H9 (cell line): Measurements from ENCODE around the gene CCL25. TPM values are rescaled to one million over a fixed set of nuclear protein-coding genes. Genes with fewer than 3 reads are reported as not detected.
A peak's percentile ranks its signal among the peaks of the same experiment; 100 is the strongest.
"Not testable (repeated sequence)": the region's sequence is repeated elsewhere in the genome, so short reads cannot be mapped to it uniquely, and the experiment has no call there.

ENCODE experiments used
- DNase-seq: peaks from one replicate; pipeline ENCODE4 v3.0.0-alpha.2; 2017
- H2AFZ ChIP-seq: one replicate; pipeline ENCODE4 v1.6.1; 2013; ENCODE audit warnings: mild to moderate bottlenecking, low read length, control low read depth, moderate library complexity
- H2AK5ac ChIP-seq: 2 replicates; pipeline ENCODE4 v1.6.1; 2013; ENCODE audit warnings: low read length, control low read depth, mixed read lengths; ENCODE audit not compliant: insufficient read length
- H2BK120ac ChIP-seq: one replicate; pipeline ENCODE4 v1.6.1; 2013; ENCODE audit warnings: low read depth, mild to moderate bottlenecking, low read length, control low read depth, inconsistent platforms; ENCODE audit not compliant: poor library complexity, severe bottlenecking
- H2BK12ac ChIP-seq: 2 replicates; pipeline ENCODE4 v1.6.1; 2013; ENCODE audit warnings: low read length, control low read depth, mixed read lengths, low read depth; ENCODE audit not compliant: insufficient read length
- H2BK15ac ChIP-seq: 2 replicates; pipeline ENCODE4 v1.6.1; 2013; ENCODE audit warnings: low read depth, low read length, control low read depth
- H2BK20ac ChIP-seq: one replicate; pipeline ENCODE4 v1.6.1; 2013; ENCODE audit warnings: low read depth, mild to moderate bottlenecking, low read length, control low read depth, inconsistent platforms; ENCODE audit not compliant: poor library complexity, severe bottlenecking
- H2BK5ac ChIP-seq: 2 replicates; pipeline ENCODE4 v1.6.1; 2013; ENCODE audit warnings: low read length, control low read depth, mixed read lengths; ENCODE audit not compliant: insufficient read length
- H3K14ac ChIP-seq: 2 replicates; pipeline ENCODE4 v1.6.1; 2013; ENCODE audit warnings: low read length, control low read depth; ENCODE audit not compliant: insufficient read depth
- H3K18ac ChIP-seq: 2 replicates; pipeline ENCODE4 v1.6.1; 2013; ENCODE audit warnings: low read depth, mild to moderate bottlenecking, mixed read lengths, low read length, control low read depth; ENCODE audit not compliant: insufficient read length
- H3K23ac ChIP-seq: 2 replicates; pipeline ENCODE4 v1.6.1; 2013; ENCODE audit warnings: low read length, control low read depth, mixed read lengths, low read depth; ENCODE audit not compliant: insufficient read length
- H3K23me2 ChIP-seq: 2 replicates; pipeline ENCODE4 v1.6.1; 2013; ENCODE audit warnings: low read depth, mild to moderate bottlenecking, mixed read lengths, low read length, control low read depth; ENCODE audit not compliant: insufficient read length, poor library complexity, severe bottlenecking
- H3K27ac ChIP-seq: 2 replicates; pipeline ENCODE4 v1.5.1; 2013; ENCODE audit warnings: low read length, control low read depth, mixed read lengths, low read depth; ENCODE audit not compliant: insufficient read length
- H3K27me3 ChIP-seq: 2 replicates; pipeline ENCODE4 v1.6.1; 2013; ENCODE audit warnings: low read length, control low read depth, inconsistent platforms; ENCODE audit not compliant: insufficient read depth
- H3K4ac ChIP-seq: 2 replicates; pipeline ENCODE4 v1.6.1; 2013; ENCODE audit warnings: low read depth, mild to moderate bottlenecking, control low read depth, inconsistent platforms, low read length, moderate library complexity
- H3K4me1 ChIP-seq: 2 replicates; pipeline ENCODE4 v1.6.1; 2013; ENCODE audit warnings: low read length, control low read depth, inconsistent platforms; ENCODE audit not compliant: insufficient read depth
- H3K4me2 ChIP-seq: 2 replicates; pipeline ENCODE4 v1.6.1; 2013; ENCODE audit warnings: low read length, control low read depth, mixed read lengths; ENCODE audit not compliant: insufficient read length, insufficient read depth
- H3K56ac ChIP-seq: 2 replicates; pipeline ENCODE4 v1.6.1; 2013; ENCODE audit warnings: low read depth, mild to moderate bottlenecking, mixed read lengths, low read length, control low read depth; ENCODE audit not compliant: insufficient read length
- H3K79me1 ChIP-seq: 2 replicates; pipeline ENCODE4 v1.6.1; 2013; ENCODE audit warnings: low read depth, mild to moderate bottlenecking, moderate library complexity, low read length, control low read depth, inconsistent platforms; ENCODE audit not compliant: insufficient read depth, poor library complexity, severe bottlenecking
- H3K79me2 ChIP-seq: 2 replicates; pipeline ENCODE4 v1.6.1; 2013; ENCODE audit warnings: low read length, control low read depth, inconsistent platforms; ENCODE audit not compliant: insufficient read depth
- H3K9ac ChIP-seq: 2 replicates; pipeline ENCODE4 v1.6.1; 2013; ENCODE audit warnings: low read length, control low read depth, mixed read lengths; ENCODE audit not compliant: insufficient read length; ENCODE audit errors: extremely low read depth
- H3K9me3 ChIP-seq: one replicate; pipeline ENCODE4 v1.6.1; 2013; ENCODE audit warnings: low read depth, low read length, inconsistent platforms; ENCODE audit not compliant: control insufficient read depth
- H3T11ph ChIP-seq: one replicate; pipeline ENCODE4 v1.6.1; 2013; ENCODE audit warnings: mild to moderate bottlenecking, low read length, control low read depth, inconsistent platforms
- H4K20me1 ChIP-seq: one replicate; pipeline ENCODE4 v1.6.1; 2013; ENCODE audit not compliant: control insufficient read depth, insufficient read length, insufficient read depth
- H4K5ac ChIP-seq: 2 replicates; pipeline ENCODE4 v1.6.1; 2013; ENCODE audit warnings: low read depth, mild to moderate bottlenecking, mixed read lengths, low read length, control low read depth; ENCODE audit not compliant: insufficient read length
- H4K8ac ChIP-seq: replicated peaks from 2 replicates; pipeline ENCODE4 v1.6.1; 2013; ENCODE audit warnings: low read length, control low read depth, mixed read lengths, low read depth; ENCODE audit not compliant: insufficient read length
- H4K91ac ChIP-seq: 2 replicates; pipeline ENCODE4 v1.6.1; 2013; ENCODE audit warnings: low read depth, mild to moderate bottlenecking, moderate library complexity, mixed read lengths, low read length, control low read depth; ENCODE audit not compliant: insufficient read length
- H3K27ac Mint-ChIP-seq, 3 experiments: 2 replicates in 2 of 3; 3 replicates in 1 of 3; pipeline ENCODE4 v1.8.0; 2020 to 2021; ENCODE audit warnings: mixed read lengths in 3 of 3, mild to moderate bottlenecking in 1 of 3, moderate library complexity in 1 of 3
- H3K27me3 Mint-ChIP-seq: 2 replicates; pipeline ENCODE4 v1.8.0; 2021; ENCODE audit warnings: low read depth, mild to moderate bottlenecking, moderate library complexity, mixed read lengths
- H3K36me3 Mint-ChIP-seq, 3 experiments: 2 replicates in 2 of 3; 3 replicates in 1 of 3; pipeline ENCODE4 v1.8.0; 2020 to 2021; ENCODE audit warnings: low read depth in 3 of 3, mixed read lengths in 3 of 3; ENCODE audit not compliant: insufficient read depth in 1 of 3
- H3K4me1 Mint-ChIP-seq, 2 experiments: 2 replicates each; pipeline ENCODE4 v1.8.0; 2020; ENCODE audit warnings: mixed read lengths in 2 of 2
- H3K4me3 Mint-ChIP-seq, 2 experiments: 2 replicates in 1 of 2; 3 replicates in 1 of 2; pipeline ENCODE4 v1.8.0; 2020 to 2021; ENCODE audit warnings: mild to moderate bottlenecking in 2 of 2, mixed read lengths in 2 of 2, moderate library complexity in 1 of 2
- H3K9me3 Mint-ChIP-seq, 2 experiments: 2 replicates in 1 of 2; 3 replicates in 1 of 2; pipeline ENCODE4 v1.8.0; 2020; ENCODE audit warnings: mild to moderate bottlenecking in 2 of 2, mixed read lengths in 2 of 2, moderate library complexity in 1 of 2
- WGBS: extraction: QIAGEN DNeasy Blood & Tissue Kit; methylation state at CpG from one replicate; pipeline ENCODE4 v1.1.7; 2013; ENCODE audit warnings: missing lambda C conversion rate, low lambda C conversion rate, mixed read lengths; ENCODE audit not compliant: insufficient read length; ENCODE audit errors: extremely low coverage; 5-methylcytosine and 5-hydroxymethylcytosine counted together
- total RNA-seq: library from RNA; stranded (reverse); gene quantifications from 2 replicates; pipeline ENCODE4 v1.2.1, GENCODE V29; 2021
- TF ChIP-seq, protein P1 (sequence below): fragments of 200-600 bp; sonication (generic); conservative IDR thresholded peaks from 3 replicates; pipeline ENCODE4 v1.8.0; 2021; ENCODE audit warnings: antibody characterized with exemption, mild to moderate bottlenecking

CCL25 gene
- total RNA-seq, 1 experiment from 2014 or later = not detected

GRCh38 chr19:8101311-8101710, 48.8 kb downstream of the CCL25 start:
- H4K91ac ChIP-seq = no peak overlapping the region
- no peak overlapping the region for H2BK15ac ChIP-seq
- no peaks in the 10 kb centered on the region for H4K20me1 ChIP-seq
- no peak overlapping the region for H3K4me2 ChIP-seq
- no peak overlapping the region for H3K56ac ChIP-seq
- Mint-ChIP-seq H3K27ac (peak overlapping the region in 2 of 3 experiments; percentile 37 to 53; a peak in 2 of 7 replicates), H3K4me3 (no peak overlapping the region), H3K36me3 (peaks cover 42 to 67% (median 60%) of the 10 kb centered on the region in 3 experiments), H3K9me3 (peaks cover 5 to 7% of the 10 kb centered on the region in 2 experiments), H3K4me1 (no peaks in the 10 kb centered on the region), H3K27me3 (0 out of 2 replicates have a peak, but pooled peaks cover 2% of the 10 kb centered on the region)
- H2BK20ac ChIP-seq = no peak overlapping the region
- peaks cover under 1% of the 10 kb centered on the region for H3K9me3 ChIP-seq
- no peak overlapping the region for H3K18ac ChIP-seq
- no peak overlapping the region for H4K8ac ChIP-seq
- no peak overlapping the region for H2BK120ac ChIP-seq
- no peaks in the 10 kb centered on the region for H3K23me2 ChIP-seq
- no peak overlapping the region for H4K5ac ChIP-seq
- no peak overlapping the region for H3K23ac ChIP-seq
- no peak overlapping the region for H3K4ac ChIP-seq
- no CpG with 5 or more reads among the region's 4 CpGs for WGBS
- H3K4me1 ChIP-seq = no peaks in the 10 kb centered on the region
- no peak overlapping the region for H3K9ac ChIP-seq
- TF ChIP-seq, protein P1, sequence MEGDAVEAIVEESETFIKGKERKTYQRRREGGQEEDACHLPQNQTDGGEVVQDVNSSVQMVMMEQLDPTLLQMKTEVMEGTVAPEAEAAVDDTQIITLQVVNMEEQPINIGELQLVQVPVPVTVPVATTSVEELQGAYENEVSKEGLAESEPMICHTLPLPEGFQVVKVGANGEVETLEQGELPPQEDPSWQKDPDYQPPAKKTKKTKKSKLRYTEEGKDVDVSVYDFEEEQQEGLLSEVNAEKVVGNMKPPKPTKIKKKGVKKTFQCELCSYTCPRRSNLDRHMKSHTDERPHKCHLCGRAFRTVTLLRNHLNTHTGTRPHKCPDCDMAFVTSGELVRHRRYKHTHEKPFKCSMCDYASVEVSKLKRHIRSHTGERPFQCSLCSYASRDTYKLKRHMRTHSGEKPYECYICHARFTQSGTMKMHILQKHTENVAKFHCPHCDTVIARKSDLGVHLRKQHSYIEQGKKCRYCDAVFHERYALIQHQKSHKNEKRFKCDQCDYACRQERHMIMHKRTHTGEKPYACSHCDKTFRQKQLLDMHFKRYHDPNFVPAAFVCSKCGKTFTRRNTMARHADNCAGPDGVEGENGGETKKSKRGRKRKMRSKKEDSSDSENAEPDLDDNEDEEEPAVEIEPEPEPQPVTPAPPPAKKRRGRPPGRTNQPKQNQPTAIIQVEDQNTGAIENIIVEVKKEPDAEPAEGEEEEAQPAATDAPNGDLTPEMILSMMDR = no peak
- no peak overlapping the region for H3K14ac ChIP-seq
- H2AFZ ChIP-seq = no peak overlapping the region
- no peak overlapping the region for H2AK5ac ChIP-seq
- H2BK5ac ChIP-seq = no peak overlapping the region
- no peak overlapping the region for H3T11ph ChIP-seq
- no peak for DNase-seq
- H3K27ac ChIP-seq = no peak overlapping the region
- no peaks in the 10 kb centered on the region for H3K79me1 ChIP-seq
- H3K27me3 ChIP-seq = no peaks in the 10 kb centered on the region
- no peaks in the 10 kb centered on the region for H3K79me2 ChIP-seq
- no peak overlapping the region for H2BK12ac ChIP-seq

DNA sequence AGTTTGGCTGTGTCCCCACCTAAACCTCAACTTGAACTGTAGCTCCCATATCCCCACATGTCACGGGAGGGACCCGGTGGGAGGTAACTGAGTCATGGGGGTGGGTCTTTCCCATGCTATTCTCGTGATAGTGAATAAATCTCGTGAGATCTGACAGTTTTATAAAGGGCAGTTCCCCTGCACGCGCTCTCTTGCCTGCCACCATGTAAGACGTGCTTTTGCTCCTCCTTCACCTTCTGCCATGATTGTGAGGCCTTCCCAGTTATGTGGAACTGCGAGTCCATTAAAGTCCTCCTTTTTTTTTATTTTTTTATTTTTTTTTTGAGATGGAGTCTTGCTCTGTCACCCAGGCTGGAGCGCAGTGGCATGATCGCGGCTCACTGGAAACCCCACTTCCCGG, 49.4 kb downstream of the CCL25 start:
- not testable (repeated sequence) for H3T11ph ChIP-seq, H3K9me3 Mint-ChIP-seq, H2BK12ac ChIP-seq, DNase-seq, H3K4me1 ChIP-seq, H3K27me3 Mint-ChIP-seq, H3K4me3 Mint-ChIP-seq, H2AFZ ChIP-seq, H2BK5ac ChIP-seq, H3K23me2 ChIP-seq, H2BK120ac ChIP-seq, H3K27ac ChIP-seq, H3K14ac ChIP-seq, H2AK5ac ChIP-seq, H3K56ac ChIP-seq, H2BK15ac ChIP-seq, H3K9me3 ChIP-seq, H3K23ac ChIP-seq, H3K18ac ChIP-seq, H3K79me2 ChIP-seq, H4K20me1 ChIP-seq, H3K4me1 Mint-ChIP-seq, H3K4me2 ChIP-seq, H3K27me3 ChIP-seq, H2BK20ac ChIP-seq, H3K79me1 ChIP-seq, H4K91ac ChIP-seq, H3K9ac ChIP-seq, H4K5ac ChIP-seq, H4K8ac ChIP-seq, H3K4ac ChIP-seq
- peak overlapping the region in 1 of 3 experiments; percentile 2; a peak in 1 of 7 replicates for H3K27ac Mint-ChIP-seq
- H3K36me3 Mint-ChIP-seq = peaks cover 36 to 61% (median 54%) of the 10 kb centered on the region in 3 experiments
- WGBS = no CpG with 5 or more reads among the region's 12 CpGs
